DND-41 (cell line): ENCODE results near the gene WLS.

Experiments used
- EZH2 ChIP-seq: IDR thresholded peaks from 3 replicates; pipeline ENCODE4 v1.6.1; 2012; ENCODE audit warnings: borderline replicate concordance, low read depth, mild to moderate bottlenecking, moderate library complexity, low read length, inconsistent platforms; ENCODE audit not compliant: severe bottlenecking
- TF ChIP-seq, protein P1 (sequence below): IDR thresholded peaks from 2 replicates; pipeline ENCODE4 v1.5.1; 2012; ENCODE audit warnings: borderline replicate concordance, low read length, moderate library complexity, mild to moderate bottlenecking; ENCODE audit not compliant: poor library complexity, severe bottlenecking; ENCODE audit errors: extremely low read depth

DNA sequence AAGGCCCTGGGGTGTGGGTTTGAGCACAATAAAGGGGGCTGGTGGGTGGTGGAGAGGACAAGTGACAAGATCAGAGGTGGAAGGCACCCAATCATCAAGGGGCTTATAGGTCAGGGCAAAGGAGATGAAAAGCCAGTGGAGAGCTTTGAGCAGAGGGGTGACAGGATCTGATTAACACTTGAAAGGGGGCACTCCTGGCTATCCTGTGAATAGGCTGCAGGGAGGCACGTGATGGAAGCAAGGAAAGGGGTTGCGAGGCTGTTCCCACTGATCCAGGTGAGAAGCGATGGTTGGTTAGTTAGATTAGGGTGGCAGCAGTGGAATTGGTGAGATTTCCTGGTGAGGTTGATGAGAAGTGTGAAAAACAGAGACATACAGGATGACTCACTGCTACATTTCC, 80.6 kb downstream of the WLS start:
- TF ChIP-seq, protein P1, sequence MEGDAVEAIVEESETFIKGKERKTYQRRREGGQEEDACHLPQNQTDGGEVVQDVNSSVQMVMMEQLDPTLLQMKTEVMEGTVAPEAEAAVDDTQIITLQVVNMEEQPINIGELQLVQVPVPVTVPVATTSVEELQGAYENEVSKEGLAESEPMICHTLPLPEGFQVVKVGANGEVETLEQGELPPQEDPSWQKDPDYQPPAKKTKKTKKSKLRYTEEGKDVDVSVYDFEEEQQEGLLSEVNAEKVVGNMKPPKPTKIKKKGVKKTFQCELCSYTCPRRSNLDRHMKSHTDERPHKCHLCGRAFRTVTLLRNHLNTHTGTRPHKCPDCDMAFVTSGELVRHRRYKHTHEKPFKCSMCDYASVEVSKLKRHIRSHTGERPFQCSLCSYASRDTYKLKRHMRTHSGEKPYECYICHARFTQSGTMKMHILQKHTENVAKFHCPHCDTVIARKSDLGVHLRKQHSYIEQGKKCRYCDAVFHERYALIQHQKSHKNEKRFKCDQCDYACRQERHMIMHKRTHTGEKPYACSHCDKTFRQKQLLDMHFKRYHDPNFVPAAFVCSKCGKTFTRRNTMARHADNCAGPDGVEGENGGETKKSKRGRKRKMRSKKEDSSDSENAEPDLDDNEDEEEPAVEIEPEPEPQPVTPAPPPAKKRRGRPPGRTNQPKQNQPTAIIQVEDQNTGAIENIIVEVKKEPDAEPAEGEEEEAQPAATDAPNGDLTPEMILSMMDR: no peak
- no peak for TF ChIP-seq EZH2
